Measurements from ENCODE around the gene ZNF24.

DNA sequence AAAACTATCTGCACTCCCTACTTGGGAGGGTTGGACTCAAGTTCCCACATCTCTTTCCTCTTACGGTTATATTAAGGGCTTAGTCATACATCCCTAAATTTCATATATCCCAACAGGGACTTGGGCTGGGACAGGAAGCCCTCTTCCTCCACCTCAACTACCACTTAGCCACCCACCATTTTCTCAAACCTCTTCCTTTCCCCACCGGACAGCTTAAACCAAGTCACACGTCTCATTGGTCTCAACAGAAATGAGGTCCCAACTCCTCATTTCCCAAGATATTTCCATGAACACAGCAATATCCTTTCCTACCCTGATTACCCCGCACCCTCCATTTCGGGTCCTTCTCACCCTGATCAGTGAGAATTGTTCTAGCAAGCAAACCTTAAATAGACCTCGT, 54.9 kb downstream of the ZNF24 start:
- TF ChIP-seq, protein P1, sequence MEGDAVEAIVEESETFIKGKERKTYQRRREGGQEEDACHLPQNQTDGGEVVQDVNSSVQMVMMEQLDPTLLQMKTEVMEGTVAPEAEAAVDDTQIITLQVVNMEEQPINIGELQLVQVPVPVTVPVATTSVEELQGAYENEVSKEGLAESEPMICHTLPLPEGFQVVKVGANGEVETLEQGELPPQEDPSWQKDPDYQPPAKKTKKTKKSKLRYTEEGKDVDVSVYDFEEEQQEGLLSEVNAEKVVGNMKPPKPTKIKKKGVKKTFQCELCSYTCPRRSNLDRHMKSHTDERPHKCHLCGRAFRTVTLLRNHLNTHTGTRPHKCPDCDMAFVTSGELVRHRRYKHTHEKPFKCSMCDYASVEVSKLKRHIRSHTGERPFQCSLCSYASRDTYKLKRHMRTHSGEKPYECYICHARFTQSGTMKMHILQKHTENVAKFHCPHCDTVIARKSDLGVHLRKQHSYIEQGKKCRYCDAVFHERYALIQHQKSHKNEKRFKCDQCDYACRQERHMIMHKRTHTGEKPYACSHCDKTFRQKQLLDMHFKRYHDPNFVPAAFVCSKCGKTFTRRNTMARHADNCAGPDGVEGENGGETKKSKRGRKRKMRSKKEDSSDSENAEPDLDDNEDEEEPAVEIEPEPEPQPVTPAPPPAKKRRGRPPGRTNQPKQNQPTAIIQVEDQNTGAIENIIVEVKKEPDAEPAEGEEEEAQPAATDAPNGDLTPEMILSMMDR (conservative IDR thresholded peaks at IDR 0.05; ENCODE audit: low read depth, low read length): no peak
- no peak for TF ChIP-seq MXI1 (IDR thresholded peaks at IDR 0.05; ENCODE audit: borderline replicate concordance, low read depth, low read length)
